PFSK-1 (cell line): Measurements from ENCODE around the gene RPTOR.

Experiments
- FOXP2 ChIP-seq: optimal IDR thresholded peaks from 2 replicates; pipeline ENCODE3; 2011; ENCODE audit warnings: borderline replicate concordance, control low read depth, inconsistent platforms; ENCODE audit not compliant: insufficient read depth; ENCODE audit errors: extremely low read length, extremely low read depth
- POLR2AphosphoS5 ChIP-seq: IDR thresholded peaks from 2 replicates; pipeline ENCODE4 v1.6.1; 2012; ENCODE audit warnings: low read depth, mild to moderate bottlenecking, control low read depth, low read length, moderate library complexity
- SIN3A ChIP-seq: IDR thresholded peaks from 2 replicates; pipeline ENCODE4 v1.6.1; 2012; ENCODE audit warnings: mild to moderate bottlenecking, low read length, moderate library complexity, borderline replicate concordance; ENCODE audit not compliant: insufficient read depth
- TAF1 ChIP-seq: IDR thresholded peaks from 2 replicates; pipeline ENCODE4 v1.6.1; 2012; ENCODE audit warnings: low read length, control low read depth, borderline replicate concordance; ENCODE audit not compliant: insufficient read depth
- TF ChIP-seq, protein P1 (sequence below), 2 experiments: IDR thresholded peaks; 2 replicates each; pipeline versions ENCODE4 v1.6.1 to v1.8.0; 2011 to 2012; ENCODE audit warnings: low read depth in 2 of 2, low read length in 2 of 2, control low read depth in 1 of 2, inconsistent platforms in 1 of 2, mild to moderate bottlenecking in 1 of 2, moderate library complexity in 1 of 2; ENCODE audit not compliant: insufficient read depth in 1 of 2

GRCh38 chr17:80976701-80977100, 432.1 kb downstream of the RPTOR start:
- TF ChIP-seq SIN3A (no peak), TAF1 (no peak), POLR2AphosphoS5 (no peak), FOXP2 (no peak)
- TF ChIP-seq, protein P1, sequence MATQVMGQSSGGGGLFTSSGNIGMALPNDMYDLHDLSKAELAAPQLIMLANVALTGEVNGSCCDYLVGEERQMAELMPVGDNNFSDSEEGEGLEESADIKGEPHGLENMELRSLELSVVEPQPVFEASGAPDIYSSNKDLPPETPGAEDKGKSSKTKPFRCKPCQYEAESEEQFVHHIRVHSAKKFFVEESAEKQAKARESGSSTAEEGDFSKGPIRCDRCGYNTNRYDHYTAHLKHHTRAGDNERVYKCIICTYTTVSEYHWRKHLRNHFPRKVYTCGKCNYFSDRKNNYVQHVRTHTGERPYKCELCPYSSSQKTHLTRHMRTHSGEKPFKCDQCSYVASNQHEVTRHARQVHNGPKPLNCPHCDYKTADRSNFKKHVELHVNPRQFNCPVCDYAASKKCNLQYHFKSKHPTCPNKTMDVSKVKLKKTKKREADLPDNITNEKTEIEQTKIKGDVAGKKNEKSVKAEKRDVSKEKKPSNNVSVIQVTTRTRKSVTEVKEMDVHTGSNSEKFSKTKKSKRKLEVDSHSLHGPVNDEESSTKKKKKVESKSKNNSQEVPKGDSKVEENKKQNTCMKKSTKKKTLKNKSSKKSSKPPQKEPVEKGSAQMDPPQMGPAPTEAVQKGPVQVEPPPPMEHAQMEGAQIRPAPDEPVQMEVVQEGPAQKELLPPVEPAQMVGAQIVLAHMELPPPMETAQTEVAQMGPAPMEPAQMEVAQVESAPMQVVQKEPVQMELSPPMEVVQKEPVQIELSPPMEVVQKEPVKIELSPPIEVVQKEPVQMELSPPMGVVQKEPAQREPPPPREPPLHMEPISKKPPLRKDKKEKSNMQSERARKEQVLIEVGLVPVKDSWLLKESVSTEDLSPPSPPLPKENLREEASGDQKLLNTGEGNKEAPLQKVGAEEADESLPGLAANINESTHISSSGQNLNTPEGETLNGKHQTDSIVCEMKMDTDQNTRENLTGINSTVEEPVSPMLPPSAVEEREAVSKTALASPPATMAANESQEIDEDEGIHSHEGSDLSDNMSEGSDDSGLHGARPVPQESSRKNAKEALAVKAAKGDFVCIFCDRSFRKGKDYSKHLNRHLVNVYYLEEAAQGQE (IDR thresholded peaks at IDR 0.05; ENCODE audit: insufficient read depth in 1 of 2, low read depth in 2 of 2, low read length in 2 of 2), result no peak
